ENCODE measurements around the gene SH3BP5. TPM values are rescaled to one million over a fixed set of nuclear protein-coding genes. Genes with fewer than 3 reads are reported as not detected.

The SH3BP5 gene
- total RNA-seq, 1 experiment from 2014 or later = 20.3 TPM

GRCh38 chr3:15309662-15310335 lies 22.6 kb downstream of the SH3BP5 start:
- ChIA-PET CTCF (no interaction called here), POLR2A (ENCODE audit: low non-redundant PET) (no interaction called here)
- Histone ChIP-seq H3K36me3 (ENCODE audit: insufficient read depth, low read length, poor library complexity, severe bottlenecking) (no peaks in the 10 kb centered on the region), H3K4me1 (ENCODE audit: insufficient read depth, low read length, poor library complexity, severe bottlenecking) (peaks cover 13% of the 10 kb centered on the region), H3K27me3 (replicated peaks; ENCODE audit: insufficient read depth, low read depth, low read length, poor library complexity) (no peaks in the 10 kb centered on the region), H3K9me3 (ENCODE audit: low read depth, low read length, poor library complexity, severe bottlenecking) (no peaks in the 10 kb centered on the region), H3K4me3 (ENCODE audit: low read depth, low read length, poor library complexity, severe bottlenecking) (no peak overlapping the region), H3K27ac (ENCODE audit: low read depth, low read length, poor library complexity, severe bottlenecking) (no peak overlapping the region)
- no peak for DNase-seq (ENCODE audit: low spot score)
- no peak for TF ChIP-seq EZH2 (IDR thresholded peaks at IDR 0.05; ENCODE audit: borderline replicate concordance, low read depth, low read length, poor library complexity, severe bottlenecking)
- intact Hi-C loops (cut with micrococcal nuclease; ENCODE audit: unreplicated experiment) = no loop called here
- no TSS peak for BruUV-seq (replicated peaks)

DNA sequence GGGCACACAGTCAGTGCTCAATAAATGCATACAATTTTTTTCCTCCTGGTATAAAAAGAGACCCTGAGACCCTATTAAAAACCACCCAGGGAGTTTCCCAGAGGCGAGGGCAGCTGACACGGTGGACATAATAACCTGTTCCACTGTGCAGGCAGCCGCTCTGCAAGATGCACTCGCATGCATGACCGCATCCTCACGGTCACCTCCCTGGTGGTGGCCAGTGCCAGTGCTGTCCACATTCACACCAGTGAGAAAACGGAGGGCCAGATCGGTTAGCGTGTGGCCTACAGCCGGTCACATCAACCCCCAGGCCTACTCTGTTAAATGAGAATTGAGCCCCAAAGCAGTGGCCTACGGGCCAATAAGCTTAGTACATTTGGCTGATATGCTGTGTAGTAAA lies 24.8 kb downstream of the SH3BP5 start:
- Histone ChIP-seq H3K36me3 (ENCODE audit: insufficient read depth, low read length, poor library complexity, severe bottlenecking) (no peaks in the 10 kb centered on the region), H3K4me3 (ENCODE audit: low read depth, low read length, poor library complexity, severe bottlenecking) (no peak overlapping the region), H3K4me1 (ENCODE audit: insufficient read depth, low read length, poor library complexity, severe bottlenecking) (peaks cover 13% of the 10 kb centered on the region), H3K27ac (ENCODE audit: low read depth, low read length, poor library complexity, severe bottlenecking) (no peak overlapping the region), H3K27me3 (replicated peaks; ENCODE audit: insufficient read depth, low read depth, low read length, poor library complexity) (no peaks in the 10 kb centered on the region), H3K9me3 (ENCODE audit: low read depth, low read length, poor library complexity, severe bottlenecking) (no peaks in the 10 kb centered on the region)
- no peak for DNase-seq (ENCODE audit: low spot score)
- intact Hi-C loops (cut with micrococcal nuclease; ENCODE audit: unreplicated experiment) = no loop called here
- ChIA-PET POLR2A (ENCODE audit: low non-redundant PET) (no interaction called here), CTCF (no interaction called here)
- no TSS peak for BruUV-seq (replicated peaks)
- TF ChIP-seq EZH2 (IDR thresholded peaks at IDR 0.05; ENCODE audit: borderline replicate concordance, low read depth, low read length, poor library complexity, severe bottlenecking) (no peak), CTCF (conservative IDR thresholded peaks at IDR 0.05; ENCODE audit: low read depth, low read length) (no peak)

DNA sequence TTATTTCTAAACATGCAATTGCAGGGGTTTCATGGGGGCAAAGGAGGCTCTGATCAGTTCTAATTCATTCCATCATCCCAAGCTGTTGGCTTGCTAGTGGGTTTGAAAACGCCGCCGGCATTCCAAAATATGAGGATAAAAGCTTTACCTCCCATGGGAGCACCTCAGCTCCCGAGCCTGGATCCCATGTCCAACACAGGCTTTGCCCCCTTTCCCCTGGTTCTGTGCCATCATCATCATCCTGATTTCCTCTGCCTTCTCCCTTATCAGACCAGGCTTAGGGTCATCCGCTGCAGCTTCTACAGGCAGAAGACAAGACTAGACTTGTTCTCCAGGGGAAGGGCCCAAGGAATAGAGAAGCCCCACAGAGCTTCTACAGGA lies 25.4 kb downstream of the SH3BP5 start:
- CTCF ChIA-PET = no interaction called here

More for the DNA sequence above, 25.4 kb downstream of the SH3BP5 start:
- H3K27ac ChIP-seq (ENCODE audit: low read depth, low read length, poor library complexity, severe bottlenecking) = no peak overlapping the region
- POLR2A ChIA-PET (ENCODE audit: low non-redundant PET) = no interaction called here
- no peaks in the 10 kb centered on the region for H3K27me3 ChIP-seq (replicated peaks; ENCODE audit: insufficient read depth, low read depth, low read length, poor library complexity)
- no peaks in the 10 kb centered on the region for H3K9me3 ChIP-seq (ENCODE audit: low read depth, low read length, poor library complexity, severe bottlenecking)
- no peak overlapping the region for H3K4me3 ChIP-seq (ENCODE audit: low read depth, low read length, poor library complexity, severe bottlenecking)
- peaks cover 13% of the 10 kb centered on the region for H3K4me1 ChIP-seq (ENCODE audit: insufficient read depth, low read length, poor library complexity, severe bottlenecking)
- intact Hi-C loops (cut with micrococcal nuclease; ENCODE audit: unreplicated experiment) = no loop called here
- TF ChIP-seq CTCF (conservative IDR thresholded peaks at IDR 0.05; ENCODE audit: low read depth, low read length) = no peak
- TF ChIP-seq EZH2 (IDR thresholded peaks at IDR 0.05; ENCODE audit: borderline replicate concordance, low read depth, low read length, poor library complexity, severe bottlenecking) = no peak
- H3K36me3 ChIP-seq (ENCODE audit: insufficient read depth, low read length, poor library complexity, severe bottlenecking) = no peaks in the 10 kb centered on the region
- no TSS peak for BruUV-seq (replicated peaks)
- DNase-seq (ENCODE audit: low spot score) = no peak
